ENCODE data around the gene MAP2K5. TPM values are rescaled to one million over a fixed set of nuclear protein-coding genes. Genes with fewer than 3 reads are reported as not detected.

Gene MAP2K5
- total RNA-seq, 4 donors from 2014 or later, result 8.0 to 14.0 (median 9.1) TPM

Other genes starting within 250 kb of the MAP2K5 start
- gene C15orf61, start 21.6 kb upstream of the MAP2K5 start, total RNA-seq, result 10 to 100 TPM in 3 of 4 donors, 1 to 10 TPM in 1; 8.2 to 19.0 (median 13.5) TPM